Measurements from ENCODE around the gene KANK2. TPM values are rescaled to one million over a fixed set of nuclear protein-coding genes. Genes with fewer than 3 reads are reported as not detected.
"Not testable (repeated sequence)": the region's sequence is repeated elsewhere in the genome, so short reads cannot be mapped to it uniquely, and the experiment has no call there.

Gene KANK2
- total and polyA plus RNA-seq, 4 donors: 56.3 to 270 (median 97.7) TPM

- WGBS (ENCODE audit: insufficient coverage): 94% methylated on average over 9 of the region's 10 CpGs
- not testable (repeated sequence) for H3K36me3 ChIP-seq (ENCODE audit: control insufficient read depth, insufficient read depth, low read length); DNase-seq (ENCODE audit: low read depth in 4 of 6, low spot score in 6 of 6); H3K27me3 ChIP-seq (ENCODE audit: control insufficient read depth, insufficient read depth, low read length); H3K4me3 ChIP-seq (ENCODE audit: low read depth, low read length); H3K9me3 ChIP-seq (ENCODE audit: control insufficient read depth, insufficient read depth, low read length); H3K27ac ChIP-seq (ENCODE audit: low read depth, low read length)
- H3K4me1 ChIP-seq (ENCODE audit: control insufficient read depth, insufficient read depth, low read length): peaks cover 69% of the 10 kb centered on the region
These were observed 57.3 kb downstream of the KANK2 start for GRCh38 chr19:11140023-11140538.

- Histone ChIP-seq H3K36me3 (ENCODE audit: control insufficient read depth, insufficient read depth, low read length) (no peaks in the 10 kb centered on the region), H3K27me3 (ENCODE audit: control insufficient read depth, insufficient read depth, low read length) (no peaks in the 10 kb centered on the region), H3K27ac (ENCODE audit: low read depth, low read length) (peak overlapping the region; percentile 80), H3K9me3 (ENCODE audit: control insufficient read depth, insufficient read depth, low read length) (no peaks in the 10 kb centered on the region), H3K4me1 (ENCODE audit: control insufficient read depth, insufficient read depth, low read length) (peaks cover 68% of the 10 kb centered on the region), H3K4me3 (ENCODE audit: low read depth, low read length) (no peak overlapping the region)
- peak in 1 of 6 donors; percentile 54 for DNase-seq (ENCODE audit: low read depth in 4 of 6, low spot score in 6 of 6)
- WGBS (ENCODE audit: insufficient coverage): 59% methylated on average over 8 of the region's 13 CpGs
These were observed 58.6 kb downstream of the KANK2 start for GRCh38 chr19:11138601-11139300.

- no peaks in the 10 kb centered on the region for H3K27me3 ChIP-seq (ENCODE audit: control insufficient read depth, insufficient read depth, low read length)
- peak in 5 of 6 donors; percentile 72 to 98 (median 85) for DNase-seq (ENCODE audit: low read depth in 4 of 6, low spot score in 6 of 6)
- no peaks in the 10 kb centered on the region for H3K9me3 ChIP-seq (ENCODE audit: control insufficient read depth, insufficient read depth, low read length)
- peak overlapping the region; percentile 36 for H3K4me3 ChIP-seq (ENCODE audit: low read depth, low read length)
- peak overlapping the region; percentile 80 for H3K27ac ChIP-seq (ENCODE audit: low read depth, low read length)
- H3K4me1 ChIP-seq (ENCODE audit: control insufficient read depth, insufficient read depth, low read length): peaks cover 58% of the 10 kb centered on the region
- peaks cover 4% of the 10 kb centered on the region for H3K36me3 ChIP-seq (ENCODE audit: control insufficient read depth, insufficient read depth, low read length)
- WGBS (ENCODE audit: insufficient coverage): under 1% methylated on average over 26 of the region's 28 CpGs
These were observed 59.6 kb downstream of the KANK2 start for GRCh38 chr19:11137542-11138384.

- Histone ChIP-seq H3K9me3 (ENCODE audit: control insufficient read depth, insufficient read depth, low read length) (no peaks in the 10 kb centered on the region), H3K36me3 (ENCODE audit: control insufficient read depth, insufficient read depth, low read length) (peaks cover 16% of the 10 kb centered on the region), H3K27me3 (ENCODE audit: control insufficient read depth, insufficient read depth, low read length) (no peaks in the 10 kb centered on the region), H3K4me3 (ENCODE audit: low read depth, low read length) (no peak overlapping the region), H3K27ac (ENCODE audit: low read depth, low read length) (no peak overlapping the region), H3K4me1 (ENCODE audit: control insufficient read depth, insufficient read depth, low read length) (peaks cover 46% of the 10 kb centered on the region)
- 84% methylated on average over 7 of the region's 14 CpGs for WGBS (ENCODE audit: insufficient coverage)
- no peak for DNase-seq (ENCODE audit: low read depth in 4 of 6, low spot score in 6 of 6)
These were observed 60.8 kb downstream of the KANK2 start for GRCh38 chr19:11136400-11137101.

GRCh38 chr19:11131471-11131870, 65.9 kb downstream of the KANK2 start:
- Histone ChIP-seq H3K4me1 (ENCODE audit: control insufficient read depth, insufficient read depth, low read length) (peaks cover 7% of the 10 kb centered on the region), H3K4me3 (ENCODE audit: low read depth, low read length) (no peak overlapping the region), H3K27ac (ENCODE audit: low read depth, low read length) (no peak overlapping the region), H3K36me3 (ENCODE audit: control insufficient read depth, insufficient read depth, low read length) (peaks cover 67% of the 10 kb centered on the region), H3K9me3 (ENCODE audit: control insufficient read depth, insufficient read depth, low read length) (no peaks in the 10 kb centered on the region), H3K27me3 (ENCODE audit: control insufficient read depth, insufficient read depth, low read length) (no peaks in the 10 kb centered on the region)
- no peak for DNase-seq (ENCODE audit: low read depth in 4 of 6, low spot score in 6 of 6)
- 79% methylated on average over 4 of the region's 7 CpGs for WGBS (ENCODE audit: insufficient coverage)

GRCh38 chr19:11130824-11131455, 66.4 kb downstream of the KANK2 start:
- no peak overlapping the region for H3K4me3 ChIP-seq (ENCODE audit: low read depth, low read length)
- 60% methylated on average over 17 of the region's 19 CpGs for WGBS (ENCODE audit: insufficient coverage)
- H3K4me1 ChIP-seq (ENCODE audit: control insufficient read depth, insufficient read depth, low read length): peaks cover 4% of the 10 kb centered on the region
- H3K36me3 ChIP-seq (ENCODE audit: control insufficient read depth, insufficient read depth, low read length): peaks cover 72% of the 10 kb centered on the region
- H3K27me3 ChIP-seq (ENCODE audit: control insufficient read depth, insufficient read depth, low read length): no peaks in the 10 kb centered on the region
- peak in 2 of 6 donors; percentile 71 to 76 for DNase-seq (ENCODE audit: low read depth in 4 of 6, low spot score in 6 of 6)
- peak overlapping the region; percentile 6 for H3K27ac ChIP-seq (ENCODE audit: low read depth, low read length)
- H3K9me3 ChIP-seq (ENCODE audit: control insufficient read depth, insufficient read depth, low read length): no peaks in the 10 kb centered on the region

GRCh38 chr19:11127905-11128304, 69.4 kb downstream of the KANK2 start:
- Histone ChIP-seq H3K36me3 (ENCODE audit: control insufficient read depth, insufficient read depth, low read length) (peaks cover 98% of the 10 kb centered on the region), H3K27me3 (ENCODE audit: control insufficient read depth, insufficient read depth, low read length) (no peaks in the 10 kb centered on the region), H3K9me3 (ENCODE audit: control insufficient read depth, insufficient read depth, low read length) (no peaks in the 10 kb centered on the region), H3K4me1 (ENCODE audit: control insufficient read depth, insufficient read depth, low read length) (peaks cover 4% of the 10 kb centered on the region), H3K27ac (ENCODE audit: low read depth, low read length) (no peak overlapping the region), H3K4me3 (ENCODE audit: low read depth, low read length) (no peak overlapping the region)
- no peak for DNase-seq (ENCODE audit: low read depth in 4 of 6, low spot score in 6 of 6)
- WGBS (ENCODE audit: insufficient coverage): 91% methylated on average over 15 of the region's 15 CpGs

GRCh38 chr19:11125994-11126685, 71.2 kb downstream of the KANK2 start:
- Histone ChIP-seq H3K36me3 (ENCODE audit: control insufficient read depth, insufficient read depth, low read length) (peaks cover 97% of the 10 kb centered on the region), H3K27ac (ENCODE audit: low read depth, low read length) (no peak overlapping the region)

More at GRCh38 chr19:11125994-11126685, 71.2 kb downstream of the KANK2 start:
- peak in 5 of 6 donors; percentile 61 to 92 (median 65) for DNase-seq (ENCODE audit: low read depth in 4 of 6, low spot score in 6 of 6)
- Histone ChIP-seq H3K4me1 (ENCODE audit: control insufficient read depth, insufficient read depth, low read length) (peaks cover 4% of the 10 kb centered on the region), H3K4me3 (ENCODE audit: low read depth, low read length) (no peak overlapping the region), H3K27me3 (ENCODE audit: control insufficient read depth, insufficient read depth, low read length) (no peaks in the 10 kb centered on the region), H3K9me3 (ENCODE audit: control insufficient read depth, insufficient read depth, low read length) (no peaks in the 10 kb centered on the region)
- WGBS (ENCODE audit: insufficient coverage): 80% methylated on average over 7 of the region's 11 CpGs

All from spinal cord (tissue), 10 donors.